G401 (cell line): ENCODE data around the gene PRIMA1. TPM values are rescaled to one million over a fixed set of nuclear protein-coding genes. Genes with fewer than 3 reads are reported as not detected.

Experiments used
- DNase-seq: peaks from one replicate; pipeline ENCODE4 v3.0.0-alpha.2; 2015; ENCODE audit warnings: low spot score
- in situ Hi-C: cut with HindIII; loops from 2 replicates; pipeline ENCODE4 v1.10.0; 2016; ENCODE audit warnings: low sequenced_read_pairs, mixed read lengths
- total RNA-seq: library from RNA; depleted of rRNA; stranded (reverse); fragments of >200 nt; shearing (Covaris generic); gene quantifications from 2 replicates; pipeline ENCODE4 v1.2.3, GENCODE V29; 2014

The PRIMA1 gene
- total RNA-seq, 1 experiment from 2014 or later: not detected

GRCh38 chr14:93717668-93718320, 70.5 kb downstream of the PRIMA1 start:
- in situ Hi-C loops: no loop called here
- no peak for DNase-seq

GRCh38 chr14:93716746-93717667, 71.3 kb downstream of the PRIMA1 start:
- DNase-seq: no peak
- in situ Hi-C loops: no loop called here

GRCh38 chr14:93716002-93716745, 72.1 kb downstream of the PRIMA1 start:
- no peak for DNase-seq
- in situ Hi-C loops: no loop called here

GRCh38 chr14:93715279-93715927, 72.9 kb downstream of the PRIMA1 start:
- in situ Hi-C loops: no loop called here
- DNase-seq: no peak

- no peak for DNase-seq
Observed at GRCh38 chr14:93714605-93715004, 73.7 kb downstream of the PRIMA1 start.

GRCh38 chr14:93713726-93714405, 74.4 kb downstream of the PRIMA1 start:
- in situ Hi-C loops: no loop called here

More at GRCh38 chr14:93714605-93715004, 73.7 kb downstream of the PRIMA1 start:
- in situ Hi-C loops: no loop called here

GRCh38 chr14:93712838-93713724, 75.2 kb downstream of the PRIMA1 start:
- peak; percentile 71 for DNase-seq
- in situ Hi-C loops: no loop called here

More at GRCh38 chr14:93713726-93714405, 74.4 kb downstream of the PRIMA1 start:
- no peak for DNase-seq

GRCh38 chr14:93712079-93712837, 76.0 kb downstream of the PRIMA1 start:
- DNase-seq: peak; percentile 77
- in situ Hi-C loops: no loop called here

- no peak for DNase-seq
- in situ Hi-C loops: no loop called here
Observed at GRCh38 chr14:93709249-93709648, 79.0 kb downstream of the PRIMA1 start.

- DNase-seq: no peak
Observed at GRCh38 chr14:93708800-93709199, 79.5 kb downstream of the PRIMA1 start.

GRCh38 chr14:93708311-93708734, 80.0 kb downstream of the PRIMA1 start:
- DNase-seq: peak; percentile 19
- in situ Hi-C loops: no loop called here

More at GRCh38 chr14:93708800-93709199, 79.5 kb downstream of the PRIMA1 start:
- in situ Hi-C loops: no loop called here

GRCh38 chr14:93707475-93707874, 80.8 kb downstream of the PRIMA1 start:
- DNase-seq: no peak
- in situ Hi-C loops: no loop called here

GRCh38 chr14:93706360-93706955, 81.8 kb downstream of the PRIMA1 start:
- in situ Hi-C loops: no loop called here
- no peak for DNase-seq

GRCh38 chr14:93705513-93706156, 82.7 kb downstream of the PRIMA1 start:
- in situ Hi-C loops: no loop called here
- no peak for DNase-seq

- in situ Hi-C loops: no loop called here
- DNase-seq: no peak
Observed at GRCh38 chr14:93703941-93704340, 84.3 kb downstream of the PRIMA1 start.

- in situ Hi-C loops: no loop called here
- no peak for DNase-seq
Observed at GRCh38 chr14:93702946-93703345, 85.3 kb downstream of the PRIMA1 start.
